Duodenal mucosa (tissue), 2 donors: ENCODE measurements around the gene LRRC8B.

Experiments
- H3K27ac ChIP-seq: one replicate; pipeline ENCODE4 v1.7.0; 2013; ENCODE audit warnings: low read depth, low read length
- H3K27me3 ChIP-seq, 2 donors: one replicate each; pipeline ENCODE4 v1.7.0; 2013; ENCODE audit warnings: low read length in 2 of 2, control low read depth in 1 of 2; ENCODE audit not compliant: insufficient read depth in 2 of 2, control insufficient read depth in 1 of 2
- H3K36me3 ChIP-seq, 2 donors: one replicate each; pipeline ENCODE4 v1.7.0; 2013; ENCODE audit warnings: low read length in 2 of 2, control low read depth in 1 of 2; ENCODE audit not compliant: insufficient read depth in 2 of 2, control insufficient read depth in 1 of 2
- H3K4me1 ChIP-seq, 2 donors: one replicate each; pipeline ENCODE4 v1.7.0; 2013; ENCODE audit warnings: low read length in 2 of 2, control low read depth in 1 of 2; ENCODE audit not compliant: insufficient read depth in 2 of 2, control insufficient read depth in 1 of 2
- H3K4me3 ChIP-seq, 2 donors: one replicate each; pipeline ENCODE4 v1.7.0; 2013; ENCODE audit warnings: low read length in 2 of 2, low read depth in 1 of 2
- H3K9ac ChIP-seq, 2 donors: one replicate each; pipeline ENCODE4 v1.7.0; 2013; ENCODE audit warnings: low read length in 2 of 2, low read depth in 1 of 2
- H3K9me3 ChIP-seq, 2 donors: one replicate each; pipeline ENCODE4 v1.7.0; 2013; ENCODE audit warnings: low read length in 2 of 2, control low read depth in 1 of 2; ENCODE audit not compliant: control insufficient read depth in 1 of 2

Gene LRRC8B

GRCh38 chr1:89611721-89612120 lies 87.1 kb downstream of the LRRC8B start:
- no peaks in the 10 kb centered on the region for H3K9me3 ChIP-seq
- no peaks in the 10 kb centered on the region for H3K36me3 ChIP-seq
- no peaks in the 10 kb centered on the region for H3K4me1 ChIP-seq
- H3K9ac ChIP-seq, result no peak overlapping the region
- H3K27ac ChIP-seq, result no peak overlapping the region
- H3K4me3 ChIP-seq, result no peak overlapping the region
- no peaks in the 10 kb centered on the region for H3K27me3 ChIP-seq

DNA sequence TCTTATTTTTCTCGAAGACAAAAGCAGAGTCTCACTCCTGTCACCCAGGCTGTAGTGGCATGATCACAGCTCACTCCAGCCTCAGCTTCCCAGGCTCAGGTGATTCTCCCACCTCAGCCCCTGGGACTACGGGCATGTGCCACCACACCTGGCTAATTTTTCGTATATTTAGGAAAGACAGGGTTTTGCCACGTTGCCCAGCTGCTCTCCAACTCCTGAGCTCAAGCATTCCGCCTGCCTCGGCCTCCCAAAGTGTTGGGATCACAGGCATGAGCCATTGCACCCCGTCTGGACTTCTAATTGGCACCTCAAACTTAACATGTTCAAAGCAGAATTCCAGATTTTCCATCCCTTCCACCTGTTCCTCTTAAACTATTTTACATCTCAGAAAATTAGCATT lies 89.3 kb downstream of the LRRC8B start:
- no peaks in the 10 kb centered on the region for H3K27me3 ChIP-seq
- no peaks in the 10 kb centered on the region for H3K4me1 ChIP-seq
- H3K4me3 ChIP-seq, result no peak overlapping the region
- H3K36me3 ChIP-seq, result no peaks in the 10 kb centered on the region
- no peak overlapping the region for H3K9ac ChIP-seq
- H3K27ac ChIP-seq, result no peak overlapping the region
- peaks cover 0 to 7% of the 10 kb centered on the region in 2 donors for H3K9me3 ChIP-seq

DNA sequence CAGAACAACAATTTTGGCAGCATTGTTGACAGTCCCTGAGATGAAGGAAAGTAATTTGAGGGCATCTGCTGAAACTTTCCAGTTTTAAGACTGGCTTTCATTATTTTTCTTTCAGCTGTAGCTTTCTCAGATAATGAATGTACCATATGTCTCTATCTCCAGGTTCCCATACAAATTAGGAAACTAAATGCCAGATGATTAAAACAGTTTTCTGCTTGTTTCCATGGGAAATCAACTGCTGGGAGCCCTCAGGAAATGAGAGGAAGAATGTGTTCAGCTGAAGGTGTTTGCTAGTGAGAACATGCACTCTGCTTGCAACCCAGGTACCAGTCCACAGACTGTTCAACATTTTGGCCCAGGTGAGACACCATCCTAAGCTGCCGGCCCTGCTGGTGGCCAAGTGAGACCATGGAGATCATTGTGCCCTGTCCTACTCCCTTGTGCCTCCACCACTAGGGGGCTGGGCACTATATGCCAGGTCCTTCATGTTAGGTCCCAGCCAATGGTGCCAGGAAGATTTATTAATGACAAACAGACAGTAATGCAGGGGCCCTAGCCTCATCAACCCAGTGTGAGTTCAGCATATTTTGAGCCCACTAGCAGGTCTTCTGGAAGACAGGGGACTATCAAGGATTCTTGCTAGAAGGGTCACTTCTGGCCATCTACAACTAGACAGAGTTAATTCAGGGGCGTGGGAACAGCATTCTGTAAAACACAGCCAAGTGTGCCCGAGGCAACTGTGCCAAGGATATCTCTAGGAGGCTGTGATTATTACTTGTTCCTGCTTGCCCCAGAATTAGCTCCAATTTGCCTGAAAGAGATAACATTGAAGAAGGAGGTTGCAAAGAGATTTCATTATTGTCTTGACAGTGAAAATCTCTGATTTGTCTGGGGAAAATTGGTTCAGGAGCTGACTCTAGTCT lies 91.3 kb downstream of the LRRC8B start:
- Histone ChIP-seq H3K27me3 (no peaks in the 10 kb centered on the region), H3K4me1 (no peaks in the 10 kb centered on the region), H3K4me3 (no peak overlapping the region), H3K27ac (no peak overlapping the region), H3K36me3 (no peaks in the 10 kb centered on the region), H3K9me3 (peaks cover 0 to 7% of the 10 kb centered on the region in 2 donors), H3K9ac (no peak overlapping the region)

DNA sequence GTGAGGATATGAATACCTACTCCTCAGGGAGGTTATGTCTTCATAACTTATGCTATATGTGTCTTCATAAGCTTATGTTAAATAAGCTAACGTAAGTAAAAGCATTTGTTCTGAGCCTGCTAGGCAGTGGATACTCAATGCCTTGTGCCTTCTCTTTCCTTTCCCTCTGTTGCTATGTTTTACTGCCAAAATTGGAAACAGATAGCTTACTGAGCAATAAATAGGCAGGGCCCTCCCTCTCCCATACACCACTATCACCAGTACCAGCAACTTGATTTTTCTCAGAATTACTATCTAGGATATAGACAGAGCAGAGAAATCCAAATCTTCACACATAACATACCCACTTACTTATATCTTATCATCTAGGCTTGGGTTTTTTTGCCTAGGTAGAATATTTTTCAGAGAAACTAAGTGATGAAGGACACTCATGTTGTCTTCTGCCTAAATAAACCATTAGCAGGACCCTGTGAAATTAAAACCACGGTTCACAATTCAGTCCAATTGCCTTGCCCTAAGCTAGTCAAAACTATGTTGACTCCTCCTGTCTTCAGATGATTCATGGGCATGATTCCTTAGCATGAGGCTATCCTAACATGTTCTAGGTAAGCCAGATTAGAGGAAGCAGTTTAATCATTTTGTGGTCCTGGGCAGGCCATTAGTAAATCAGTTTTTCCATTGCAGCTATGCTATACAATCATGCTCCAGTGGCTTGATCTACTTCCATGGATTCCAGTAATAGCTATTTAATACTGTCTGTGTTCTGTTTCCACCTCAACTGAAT lies 92.4 kb downstream of the LRRC8B start:
- Histone ChIP-seq H3K9ac (no peak overlapping the region), H3K4me1 (no peaks in the 10 kb centered on the region), H3K27ac (no peak overlapping the region), H3K9me3 (peaks cover 0 to 7% of the 10 kb centered on the region in 2 donors), H3K36me3 (no peaks in the 10 kb centered on the region), H3K27me3 (no peaks in the 10 kb centered on the region), H3K4me3 (no peak overlapping the region)

DNA sequence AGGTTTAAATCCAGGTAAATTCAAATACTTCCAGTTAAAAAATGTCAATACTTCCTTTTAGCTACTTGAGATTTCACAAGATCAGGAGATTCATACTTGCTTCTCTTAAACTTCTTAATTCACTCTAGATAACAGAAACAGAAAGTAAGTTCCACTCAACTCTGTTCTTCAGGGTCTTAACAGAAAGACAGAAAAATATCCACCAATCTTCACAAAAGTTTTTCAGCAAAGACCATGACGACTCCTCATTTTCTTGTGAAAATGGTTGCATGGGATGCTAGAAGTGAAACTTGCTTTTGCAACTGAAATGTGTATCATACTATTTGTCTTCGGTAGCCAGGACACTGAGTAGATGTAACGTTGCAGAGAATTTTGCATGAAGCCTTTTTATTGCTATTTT lies 96.0 kb downstream of the LRRC8B start:
- H3K9ac ChIP-seq, result no peak overlapping the region
- peaks cover 0 to 7% of the 10 kb centered on the region in 2 donors for H3K9me3 ChIP-seq
- no peaks in the 10 kb centered on the region for H3K36me3 ChIP-seq
- no peak overlapping the region for H3K27ac ChIP-seq
- no peaks in the 10 kb centered on the region for H3K27me3 ChIP-seq
- H3K4me1 ChIP-seq, result no peaks in the 10 kb centered on the region
- H3K4me3 ChIP-seq, result no peak overlapping the region

- Histone ChIP-seq H3K4me3 (no peak overlapping the region), H3K36me3 (no peaks in the 10 kb centered on the region), H3K4me1 (peaks cover 0 to 3% of the 10 kb centered on the region in 2 donors), H3K27me3 (no peaks in the 10 kb centered on the region), H3K9me3 (peaks cover 0 to 2% of the 10 kb centered on the region in 2 donors), H3K27ac (no peak overlapping the region), H3K9ac (no peak overlapping the region)
Measured at GRCh38 chr1:89622895-89623294, 98.3 kb downstream of the LRRC8B start.

GRCh38 chr1:89624314-89624713 lies 99.7 kb downstream of the LRRC8B start:
- no peaks in the 10 kb centered on the region for H3K27me3 ChIP-seq
- H3K4me1 ChIP-seq, result peaks cover 0 to 3% of the 10 kb centered on the region in 2 donors
- no peaks in the 10 kb centered on the region for H3K36me3 ChIP-seq
- no peaks in the 10 kb centered on the region for H3K9me3 ChIP-seq
- H3K9ac ChIP-seq, result no peak overlapping the region
- no peak overlapping the region for H3K27ac ChIP-seq
- H3K4me3 ChIP-seq, result no peak overlapping the region

GRCh38 chr1:89624715-89625323 lies 100.2 kb downstream of the LRRC8B start:
- peaks cover 0 to 3% of the 10 kb centered on the region in 2 donors for H3K4me1 ChIP-seq
- H3K27ac ChIP-seq, result no peak overlapping the region
- H3K36me3 ChIP-seq, result no peaks in the 10 kb centered on the region
- H3K9me3 ChIP-seq, result no peaks in the 10 kb centered on the region
- H3K27me3 ChIP-seq, result no peaks in the 10 kb centered on the region
- H3K9ac ChIP-seq, result no peak overlapping the region
- H3K4me3 ChIP-seq, result no peak overlapping the region

- Histone ChIP-seq H3K4me1 (peaks cover 9 to 11% of the 10 kb centered on the region in 2 donors), H3K27me3 (no peaks in the 10 kb centered on the region), H3K9me3 (no peaks in the 10 kb centered on the region), H3K36me3 (no peaks in the 10 kb centered on the region), H3K9ac (no peak overlapping the region), H3K27ac (no peak overlapping the region), H3K4me3 (no peak overlapping the region)
Measured at GRCh38 chr1:89627596-89627962, 103.0 kb downstream of the LRRC8B start.

- Histone ChIP-seq H3K27me3 (no peaks in the 10 kb centered on the region), H3K36me3 (no peaks in the 10 kb centered on the region), H3K27ac (no peak overlapping the region), H3K9ac (no peak overlapping the region), H3K4me1 (peaks cover 10 to 11% of the 10 kb centered on the region in 2 donors), H3K9me3 (no peaks in the 10 kb centered on the region), H3K4me3 (no peak overlapping the region)
Measured at GRCh38 chr1:89629146-89629545, 104.5 kb downstream of the LRRC8B start.
